GM21367 (cell line): ENCODE data around the gene SPRR5.

ENCODE experiments used
- ATAC-seq: cut with Tn5 transposase; IDR thresholded peaks from one replicate; pipeline ENCODE4 v1.9.1; 2021; ENCODE audit not compliant: unreplicated experiment

The SPRR5 gene, protein sequence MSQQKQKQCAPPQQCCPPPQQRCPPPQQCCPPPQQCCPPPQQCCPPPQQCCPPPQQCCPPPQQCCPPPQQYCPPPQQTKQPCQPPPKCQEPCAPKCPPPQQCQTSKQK

DNA sequence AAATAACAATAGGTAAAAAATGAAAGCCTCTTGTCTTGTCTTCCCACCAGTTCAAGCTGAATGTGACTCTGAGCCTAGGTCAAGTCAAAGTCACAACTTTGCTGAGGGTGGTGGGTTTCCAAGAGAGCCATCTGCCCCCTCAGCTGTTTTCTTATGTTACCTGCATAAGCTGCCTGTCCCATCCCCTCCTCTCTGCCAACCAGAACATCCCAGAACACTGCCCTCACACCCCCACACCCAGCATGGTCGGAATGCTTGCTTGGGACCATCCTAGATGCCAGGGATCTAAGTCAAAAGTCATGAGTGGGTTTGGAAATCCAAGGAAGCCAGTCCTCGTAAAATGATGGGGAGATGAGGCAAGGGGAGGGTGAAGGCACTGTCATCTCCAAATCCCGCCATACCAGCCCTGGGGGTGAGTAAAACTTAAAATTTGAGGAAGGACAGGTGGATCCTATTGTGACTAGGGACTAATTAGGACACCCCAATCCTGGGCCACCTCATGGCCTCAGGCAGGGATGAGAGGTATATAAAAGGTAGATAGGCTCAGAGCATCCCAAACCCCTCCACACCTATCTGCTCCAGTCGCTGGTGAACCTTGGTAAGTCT lies at the start of gene SPRR5:
TSS of gene SPRR5 (plus strand) at position 556 of the 606 bp plus-strand sequence. CDS start 1,349 bp downstream, outside the sequence.
- no peak for ATAC-seq

DNA sequence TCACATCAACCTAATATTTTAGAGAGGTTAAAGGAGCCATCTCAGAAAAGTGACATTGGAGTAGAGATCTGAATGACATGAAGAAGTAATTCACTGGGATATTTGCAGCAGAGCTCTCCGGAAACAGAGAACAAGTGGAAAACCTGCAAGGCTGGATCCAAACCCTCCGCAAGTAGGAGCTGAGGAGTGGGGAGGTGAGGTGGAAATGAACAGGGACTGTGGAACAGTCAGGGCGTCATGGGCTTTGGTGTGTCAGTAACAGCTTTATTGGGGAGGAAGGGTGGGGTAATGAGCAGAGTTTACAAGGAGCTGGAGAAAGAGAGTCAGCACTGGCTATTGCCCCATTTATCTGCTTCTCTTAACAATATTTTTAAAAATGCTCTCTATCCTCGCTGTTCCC lies 48.0 kb upstream of the SPRR5 start:
- ATAC-seq = no peak

DNA sequence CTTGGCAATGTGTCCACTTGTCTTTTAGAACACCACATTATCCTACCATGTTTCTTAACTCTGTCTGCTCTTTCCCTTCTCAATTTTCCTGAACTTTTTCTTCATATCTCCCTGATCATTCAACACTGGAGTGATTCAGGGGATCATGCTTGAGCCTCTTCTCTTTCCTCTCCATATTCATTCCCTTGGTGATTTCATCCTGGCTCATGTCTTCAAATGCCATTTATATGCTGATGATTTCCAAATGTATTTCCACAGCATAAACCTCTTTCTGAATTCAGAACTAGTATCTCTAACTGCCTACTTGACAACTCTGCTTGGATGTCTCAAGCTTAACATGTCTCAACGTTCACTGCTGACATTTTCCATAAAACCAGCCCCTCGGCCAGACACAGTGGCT lies 47.1 kb upstream of the SPRR5 start:
- no peak for ATAC-seq

DNA sequence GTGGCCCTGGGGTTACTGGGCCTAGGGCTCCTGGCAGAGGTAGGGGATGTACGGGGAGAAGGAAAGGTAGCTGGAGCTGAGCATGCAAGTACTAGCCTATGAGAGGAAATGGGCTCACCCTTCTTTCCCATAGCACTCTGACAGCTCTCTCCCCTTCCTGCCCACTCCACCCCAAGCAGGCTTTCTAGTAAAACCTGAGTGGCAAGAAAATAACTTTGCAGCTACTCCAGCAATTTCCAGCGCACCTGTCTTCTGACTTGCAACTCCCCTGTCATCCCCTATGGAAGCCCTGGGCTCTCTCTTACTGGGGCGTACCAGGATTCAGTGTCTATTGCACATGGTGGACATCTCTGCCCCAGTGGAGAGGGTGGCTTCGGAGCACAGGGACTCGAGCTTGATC lies 45.4 kb upstream of the SPRR5 start:
- no peak for ATAC-seq

DNA sequence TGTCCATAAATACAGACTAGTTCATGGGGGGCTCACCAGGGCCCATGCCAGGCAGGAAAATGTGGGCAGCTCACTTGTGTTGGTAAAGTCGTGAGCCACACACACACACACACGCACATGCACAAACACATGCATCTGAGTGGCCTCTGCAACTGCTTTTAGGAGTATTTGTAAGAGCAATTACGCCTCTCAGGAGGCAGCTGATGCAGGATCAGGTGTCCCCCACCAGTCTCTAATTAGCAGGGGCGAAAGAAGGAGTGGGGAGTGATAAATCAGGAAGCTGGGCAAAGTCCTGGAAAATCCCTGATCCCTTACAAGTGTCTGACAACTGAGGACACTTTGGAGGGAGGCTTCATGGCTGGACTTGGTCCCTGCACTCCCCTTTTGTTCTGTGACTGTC lies 44.4 kb upstream of the SPRR5 start:
- ATAC-seq = no peak

DNA sequence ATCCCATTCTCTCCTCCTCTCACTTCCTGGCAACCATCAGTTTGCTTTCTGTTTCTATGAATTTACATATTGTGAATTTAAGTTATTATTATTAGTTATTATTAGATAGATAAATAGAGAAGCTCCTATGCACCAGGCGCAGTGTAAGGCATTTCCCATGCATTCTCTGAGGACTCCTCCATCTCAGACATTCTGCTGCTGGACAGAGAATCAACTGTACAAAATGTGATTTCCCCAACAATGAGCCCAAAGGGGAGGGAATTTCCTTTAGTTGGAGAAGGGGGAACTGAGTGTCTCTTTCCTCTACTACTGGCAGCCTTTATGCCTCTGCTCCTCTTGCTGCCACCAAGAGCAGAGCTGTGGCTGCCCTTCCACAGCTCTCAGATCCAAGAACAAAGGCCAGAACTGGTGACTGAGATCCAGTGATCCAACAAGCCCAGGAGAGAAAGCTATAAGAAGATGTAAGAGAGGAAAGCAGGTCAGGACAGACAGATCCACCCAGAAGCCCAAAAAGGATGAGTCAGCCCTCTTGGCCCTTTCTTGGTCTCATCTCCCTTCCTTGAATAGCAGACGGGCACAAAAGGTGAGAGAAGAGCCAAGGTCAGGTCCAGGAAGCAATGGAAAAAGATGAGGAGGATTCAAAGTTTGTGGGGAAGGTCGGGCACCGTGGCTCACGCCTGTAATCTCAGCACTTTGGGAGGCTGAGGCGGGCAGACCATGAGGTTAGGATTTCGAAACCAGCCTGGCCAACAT lies 42.1 kb upstream of the SPRR5 start:
- ATAC-seq = no peak

DNA sequence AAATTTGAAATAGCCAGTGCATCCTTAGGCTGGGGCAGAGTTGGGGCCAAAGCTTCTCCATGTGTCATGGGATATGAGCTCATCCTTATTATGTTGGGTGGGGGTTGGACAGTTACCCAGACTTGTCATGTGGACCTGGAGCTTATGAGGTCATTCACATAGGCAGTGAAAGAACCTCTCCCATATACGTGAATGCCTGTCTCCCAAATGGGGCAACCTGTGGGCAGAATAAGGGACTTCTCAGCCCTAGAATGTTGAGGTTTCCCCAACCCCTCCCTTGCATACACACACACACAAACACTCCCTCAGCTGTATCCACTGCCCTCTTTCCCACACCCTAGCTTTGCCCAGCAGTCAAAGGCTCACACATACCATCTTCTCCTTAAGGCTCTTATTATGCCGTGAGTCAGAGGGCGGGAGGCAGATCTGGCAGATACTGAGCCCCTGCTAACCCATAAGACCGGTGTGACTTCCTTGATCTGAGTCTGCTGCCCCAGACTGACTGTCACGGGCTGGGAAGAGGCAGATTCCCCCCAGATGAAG lies 40.9 kb upstream of the SPRR5 start:
- ATAC-seq = no peak

DNA sequence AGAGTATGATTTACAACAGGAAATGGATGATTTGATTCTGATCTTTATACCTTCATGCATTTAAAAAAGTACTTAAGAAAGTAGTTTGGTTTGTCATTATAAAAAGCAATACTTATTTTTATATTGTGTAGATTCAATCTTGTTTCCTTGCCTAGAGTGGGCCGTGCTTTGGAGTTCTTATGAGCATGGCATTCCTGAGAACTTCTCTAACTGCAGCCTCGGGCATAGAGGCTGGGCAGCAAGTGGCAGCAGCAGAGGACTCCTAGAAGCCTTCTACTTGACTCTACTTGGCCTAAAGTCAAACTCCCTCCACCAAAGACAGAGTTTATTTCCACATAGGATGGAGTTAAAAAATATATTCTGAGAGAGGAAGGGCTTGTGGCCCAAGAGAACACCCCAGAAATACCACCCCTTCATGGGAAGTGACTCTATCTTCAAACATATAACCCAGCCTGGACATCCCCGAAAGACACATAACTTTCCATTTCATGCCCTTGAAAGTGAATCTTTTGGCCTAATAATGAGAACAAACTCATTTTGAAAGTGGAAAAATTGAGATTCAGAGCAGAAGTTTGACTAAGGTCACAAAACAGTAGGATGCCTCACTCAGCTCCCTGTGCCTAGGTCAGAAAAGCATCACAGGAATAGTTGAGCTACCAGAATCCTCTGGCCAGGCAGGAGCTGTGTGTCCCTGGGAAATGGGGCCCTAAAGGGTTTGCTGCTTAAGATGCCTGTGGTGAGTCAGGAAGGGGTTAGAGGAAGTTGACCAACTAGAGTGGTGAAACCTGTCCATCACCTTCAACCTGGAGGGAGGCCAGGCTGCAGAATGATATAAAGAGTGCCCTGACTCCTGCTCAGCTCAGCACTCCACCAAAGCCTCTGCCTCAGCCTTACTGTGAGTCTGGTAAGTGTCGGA lies 39.1 kb upstream of the SPRR5 start, which contains the start of gene IVL:
TSS of gene IVL (plus strand) at position 861 of the 916 bp plus-strand sequence. CDS start 1,252 bp downstream, outside the sequence.
- no peak for ATAC-seq

DNA sequence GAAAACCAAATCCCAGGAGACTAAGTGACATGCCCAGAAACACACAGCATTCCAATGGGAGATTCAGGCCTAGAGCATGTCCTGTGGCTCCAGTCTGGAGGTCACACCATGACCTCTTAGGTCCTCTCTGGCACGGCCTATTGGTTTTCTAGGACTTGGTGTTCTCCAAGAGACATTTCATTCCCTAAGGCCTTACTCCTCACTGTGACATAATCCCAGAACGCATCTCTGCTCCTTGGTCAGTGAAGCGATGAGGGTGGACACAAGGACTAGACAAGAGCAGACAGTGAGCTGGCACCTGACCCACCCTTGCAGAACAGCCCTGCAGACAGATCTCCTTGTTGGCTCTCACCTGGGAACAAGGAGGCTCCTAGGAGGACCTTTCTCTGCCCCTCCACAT lies 37.8 kb upstream of the SPRR5 start:
- no peak for ATAC-seq

DNA sequence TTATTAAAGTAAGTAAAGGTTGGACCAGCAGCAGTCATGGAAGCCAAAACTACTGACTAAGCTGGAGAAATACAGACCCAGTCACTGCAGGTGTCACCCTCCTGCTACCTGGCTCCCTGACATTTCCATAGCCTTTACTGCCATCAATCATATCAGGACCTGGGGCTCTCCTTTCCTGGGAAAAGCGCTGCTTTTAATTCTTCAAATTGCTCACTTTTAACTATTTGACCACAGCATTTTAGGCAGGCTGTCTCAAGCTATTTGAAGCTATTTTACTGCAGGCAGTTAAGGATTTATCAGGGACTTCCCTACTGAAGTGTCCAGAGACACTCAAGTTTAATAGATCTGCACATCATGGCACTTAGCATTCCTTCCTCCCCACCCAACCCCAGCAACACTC lies 34.5 kb upstream of the SPRR5 start:
- no peak for ATAC-seq

DNA sequence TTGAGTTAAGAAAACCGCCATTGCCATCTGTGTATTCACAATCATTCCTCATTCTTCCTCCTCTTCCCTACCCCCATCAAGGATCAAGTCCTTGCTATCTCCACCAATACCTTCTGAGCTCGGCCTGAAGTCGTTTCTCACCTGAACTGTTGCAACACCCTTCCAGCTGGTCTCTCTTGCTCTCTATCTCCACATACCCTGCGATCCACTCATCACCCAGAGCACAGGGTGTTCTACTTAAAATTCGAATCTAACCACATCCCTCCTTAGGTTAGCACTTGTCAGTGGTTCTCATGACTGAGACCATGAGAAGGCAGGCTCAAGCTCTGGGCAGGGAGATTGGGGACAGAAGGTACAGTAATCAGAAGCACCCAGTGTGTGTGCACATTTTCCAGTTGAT lies 34.1 kb upstream of the SPRR5 start:
- no peak for ATAC-seq

DNA sequence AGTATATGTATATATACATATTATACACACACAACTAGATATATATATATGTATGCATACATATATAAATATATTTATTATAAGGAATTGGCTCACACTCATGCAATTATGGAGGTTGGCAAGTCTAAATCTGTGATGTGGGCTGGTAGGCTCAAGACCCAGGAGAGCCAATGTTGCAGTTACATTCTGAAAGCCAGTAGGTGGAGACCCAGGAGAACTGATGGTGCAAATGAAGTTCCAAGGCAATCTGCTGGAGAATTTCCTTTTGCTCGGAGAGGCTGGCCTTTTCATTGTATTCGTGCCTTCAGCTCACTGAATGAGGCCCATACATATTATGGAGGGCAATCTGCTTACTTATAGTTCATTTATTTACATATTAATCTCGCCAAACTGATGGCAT lies 29.2 kb upstream of the SPRR5 start:
- ATAC-seq = no peak

DNA sequence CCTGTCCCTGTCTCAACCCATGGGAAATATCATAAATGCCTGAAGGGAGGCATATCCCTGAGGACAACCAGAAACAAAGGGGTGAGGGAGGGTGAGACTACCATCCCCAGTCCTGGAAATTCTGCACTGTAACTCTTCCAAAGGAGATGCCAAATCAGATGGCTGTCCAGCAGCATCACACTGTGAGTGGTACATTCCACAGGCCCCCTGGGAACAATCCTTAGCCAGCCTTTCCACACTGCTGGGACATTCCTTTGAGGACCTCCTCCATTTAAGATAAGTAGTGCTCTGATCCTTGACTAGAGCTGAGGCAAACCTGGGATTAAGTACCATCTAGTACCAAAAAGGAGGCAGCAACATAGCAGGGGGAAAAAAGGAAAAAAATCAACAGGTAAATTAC lies 27.9 kb upstream of the SPRR5 start:
- no peak for ATAC-seq

DNA sequence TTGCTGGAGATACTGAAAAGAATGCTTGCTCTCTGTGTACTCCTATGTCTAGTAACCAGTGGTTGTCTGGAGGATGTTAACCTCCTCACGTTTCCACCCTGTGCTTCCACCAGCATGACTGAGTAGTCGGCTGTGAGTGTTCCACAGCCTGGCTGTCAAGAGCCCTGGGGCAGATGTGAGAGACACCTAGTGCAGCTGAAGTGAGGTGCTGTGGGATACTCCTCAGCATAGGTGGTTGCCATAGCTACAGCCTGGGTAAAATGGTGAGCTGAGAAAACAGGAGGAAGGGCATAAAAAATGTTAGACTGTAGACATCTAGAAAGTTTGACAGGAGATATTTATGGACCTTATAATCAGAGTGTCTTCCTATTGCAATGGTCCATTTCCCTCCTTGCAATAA lies 22.8 kb upstream of the SPRR5 start:
- ATAC-seq = no peak

DNA sequence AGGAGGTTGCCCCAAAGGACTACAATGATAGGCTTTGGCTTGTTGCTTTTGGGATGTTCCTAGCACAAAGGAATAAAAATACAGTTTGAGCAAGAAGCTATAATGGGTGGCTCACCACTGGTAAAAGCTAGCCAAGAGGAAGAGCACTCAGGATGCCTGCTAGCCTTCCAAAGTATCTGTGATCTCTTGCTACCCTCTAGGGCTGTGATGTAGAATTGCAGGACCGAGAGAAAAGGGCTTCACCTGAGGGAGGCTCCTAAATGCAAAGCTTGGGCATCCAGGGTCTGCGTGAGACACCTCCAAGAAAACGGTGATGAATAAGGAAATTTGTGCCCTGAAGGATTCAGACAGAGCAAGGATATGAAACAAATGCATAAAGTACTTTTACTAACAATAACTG lies 20.9 kb upstream of the SPRR5 start:
- ATAC-seq = no peak

DNA sequence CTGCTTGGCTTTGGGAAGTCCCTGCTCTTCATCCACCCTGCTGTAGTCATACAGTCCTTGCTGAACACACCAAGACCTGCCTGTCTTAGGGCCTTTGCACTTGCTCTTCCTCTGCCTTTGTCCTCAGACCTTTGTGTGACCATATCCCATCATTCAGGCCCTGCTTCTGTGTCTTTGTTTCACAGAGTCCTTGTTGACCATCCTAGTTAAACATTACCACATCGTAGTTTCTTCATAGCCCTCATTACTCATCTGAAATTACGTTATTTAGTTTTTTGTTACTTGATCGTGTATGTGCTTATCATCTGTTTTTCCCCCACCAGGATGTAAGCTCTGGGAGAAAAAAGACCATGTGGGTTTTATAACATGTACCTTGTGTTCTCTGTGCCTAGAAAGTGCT lies 18.3 kb upstream of the SPRR5 start:
- ATAC-seq = no peak

DNA sequence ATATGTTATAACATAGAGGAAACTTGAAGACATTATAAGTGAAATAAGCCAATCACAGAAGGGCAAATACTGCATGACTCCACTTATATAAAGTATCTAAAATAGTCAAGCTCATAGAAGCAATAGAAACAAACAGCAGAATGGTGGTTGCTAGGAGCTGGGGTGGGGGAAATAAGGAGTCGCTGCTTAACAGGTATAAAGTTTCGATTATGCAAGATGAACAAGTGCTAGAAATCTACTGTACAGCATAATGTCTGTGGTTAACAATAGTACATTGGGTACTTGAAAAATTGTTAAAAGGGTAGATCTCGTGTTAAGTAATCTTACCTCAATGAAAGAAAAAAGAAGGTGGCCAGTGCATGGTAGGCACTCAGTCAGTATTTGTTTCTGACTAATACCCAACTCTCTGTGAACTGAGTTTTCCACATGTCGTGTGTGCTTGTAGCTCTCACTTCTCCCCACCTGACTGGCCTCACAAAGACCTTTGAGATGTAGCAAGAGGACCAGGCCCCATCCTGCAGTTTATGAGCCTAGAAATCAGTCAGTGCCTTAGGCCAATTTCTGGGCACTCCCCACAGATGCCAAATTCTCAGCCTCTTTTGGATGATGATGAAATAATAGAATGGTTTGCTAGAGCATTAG lies 14.7 kb upstream of the SPRR5 start:
- no peak for ATAC-seq

DNA sequence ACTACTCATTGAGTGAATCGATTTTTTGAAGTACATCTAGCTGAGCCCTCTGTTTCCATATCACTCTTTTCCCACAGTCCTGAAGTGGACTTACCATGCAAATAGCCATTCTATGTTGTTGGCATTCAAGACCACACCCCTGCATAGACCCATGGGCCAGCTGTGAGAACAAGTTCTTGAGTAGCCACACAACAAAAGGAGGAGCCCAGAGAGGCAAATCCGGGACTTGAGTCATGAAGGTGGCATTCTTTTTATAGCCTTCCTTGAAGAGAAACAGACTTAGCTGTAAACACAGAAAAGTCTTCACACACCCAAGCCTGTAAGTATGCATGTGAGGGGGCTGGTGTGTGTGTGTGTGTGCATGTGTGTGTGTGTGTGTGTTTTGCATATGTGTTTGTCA lies 13.8 kb upstream of the SPRR5 start:
- no peak for ATAC-seq

DNA sequence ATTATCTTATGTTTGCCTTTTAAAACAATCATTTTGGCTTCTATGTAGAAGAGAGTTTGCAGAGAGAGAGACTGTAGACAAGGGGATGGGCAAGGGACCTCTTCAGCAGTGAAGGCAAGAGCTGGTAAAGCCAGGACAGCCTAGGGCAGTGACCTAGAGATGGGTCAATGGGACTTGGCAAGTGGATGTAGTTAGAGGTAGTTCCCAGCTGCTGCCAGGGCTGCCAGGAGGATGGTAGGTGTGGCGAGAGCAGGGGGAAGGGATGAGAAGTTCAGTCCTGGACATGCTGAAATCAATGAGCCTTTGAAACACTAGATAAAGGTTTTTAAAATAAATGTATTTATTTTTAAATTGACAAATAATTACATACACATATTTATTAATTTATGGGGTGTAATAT lies 6.4 kb upstream of the SPRR5 start:
- ATAC-seq = no peak

DNA sequence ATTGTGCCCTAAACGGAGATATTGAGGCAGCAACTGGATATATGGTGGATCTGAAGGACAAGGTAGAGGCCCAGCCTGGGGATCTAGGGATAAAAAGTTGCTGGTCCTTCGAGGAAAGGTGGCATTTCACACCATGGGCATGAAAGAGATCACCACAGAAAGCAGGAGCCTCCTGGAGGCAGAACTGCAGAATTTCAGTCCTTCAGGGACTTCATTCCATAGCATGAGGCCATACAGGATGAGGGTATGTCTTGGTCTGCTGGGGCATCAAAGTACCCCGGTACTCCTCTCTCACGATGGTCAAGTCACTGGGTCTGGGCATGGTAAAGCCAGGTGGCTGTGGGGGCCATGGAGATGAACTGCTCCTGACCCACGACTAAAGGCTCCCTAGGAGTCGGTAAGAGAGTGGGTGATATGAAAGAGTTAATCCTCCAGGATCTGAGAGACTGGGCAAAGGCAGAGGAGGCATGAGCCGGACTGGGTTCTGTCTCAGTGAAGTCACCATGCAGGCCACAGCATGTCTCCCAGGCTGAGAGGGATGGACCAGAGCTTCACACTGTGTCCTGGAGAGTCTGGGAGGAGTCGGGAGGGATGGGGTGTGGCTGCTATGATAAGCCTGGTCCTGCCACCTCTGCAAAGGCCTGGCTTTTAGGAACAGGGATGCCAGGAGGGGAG lies 5.8 kb upstream of the SPRR5 start:
- no peak for ATAC-seq
